Measurements from ENCODE around the gene SEL1L. TPM values are rescaled to one million over a fixed set of nuclear protein-coding genes. Genes with fewer than 3 reads are reported as not detected.

The SEL1L gene
- total RNA-seq, 1 donor from 2014 or later, result 28.0 TPM

DNA sequence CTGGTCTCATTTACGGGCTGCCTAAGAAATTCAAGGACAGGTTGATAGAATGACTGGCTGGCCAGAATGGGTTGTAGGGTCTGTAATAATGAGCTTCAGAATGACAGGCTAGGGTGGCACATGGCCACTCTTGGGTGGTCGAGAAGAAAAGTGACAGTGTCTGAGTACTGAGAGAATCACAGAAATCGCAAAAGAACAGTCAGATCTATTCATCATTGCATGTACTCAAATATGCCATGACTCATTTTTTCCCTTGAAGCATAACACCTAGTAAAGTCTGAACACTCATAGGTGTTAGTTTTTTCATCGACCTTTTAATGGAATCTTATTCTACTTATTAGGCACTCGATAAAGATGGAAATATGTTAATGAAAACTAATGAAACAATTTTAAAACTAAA is 37.8 kb upstream of the SEL1L start:
- H3K36me3 Mint-ChIP-seq, result no peaks in the 10 kb centered on the region
- H3K9me3 ChIP-seq (ENCODE audit: low read depth), result no peaks in the 10 kb centered on the region
- no peaks in the 10 kb centered on the region for H4K20me1 ChIP-seq (ENCODE audit: low read depth)
- no peak overlapping the region for H3K4me3 Mint-ChIP-seq
- no peaks in the 10 kb centered on the region for H3K9me3 Mint-ChIP-seq
- no peak overlapping the region for H2AFZ ChIP-seq (replicated peaks)
- no peak overlapping the region for H3K27ac Mint-ChIP-seq
- DNase-seq (ENCODE audit: low spot score), result no peak
- TF ChIP-seq EZH2phosphoT487 (IDR thresholded peaks at IDR 0.05) (no peak), EZH2 (IDR thresholded peaks at IDR 0.05) (no peak)
- TF ChIP-seq, protein P1, sequence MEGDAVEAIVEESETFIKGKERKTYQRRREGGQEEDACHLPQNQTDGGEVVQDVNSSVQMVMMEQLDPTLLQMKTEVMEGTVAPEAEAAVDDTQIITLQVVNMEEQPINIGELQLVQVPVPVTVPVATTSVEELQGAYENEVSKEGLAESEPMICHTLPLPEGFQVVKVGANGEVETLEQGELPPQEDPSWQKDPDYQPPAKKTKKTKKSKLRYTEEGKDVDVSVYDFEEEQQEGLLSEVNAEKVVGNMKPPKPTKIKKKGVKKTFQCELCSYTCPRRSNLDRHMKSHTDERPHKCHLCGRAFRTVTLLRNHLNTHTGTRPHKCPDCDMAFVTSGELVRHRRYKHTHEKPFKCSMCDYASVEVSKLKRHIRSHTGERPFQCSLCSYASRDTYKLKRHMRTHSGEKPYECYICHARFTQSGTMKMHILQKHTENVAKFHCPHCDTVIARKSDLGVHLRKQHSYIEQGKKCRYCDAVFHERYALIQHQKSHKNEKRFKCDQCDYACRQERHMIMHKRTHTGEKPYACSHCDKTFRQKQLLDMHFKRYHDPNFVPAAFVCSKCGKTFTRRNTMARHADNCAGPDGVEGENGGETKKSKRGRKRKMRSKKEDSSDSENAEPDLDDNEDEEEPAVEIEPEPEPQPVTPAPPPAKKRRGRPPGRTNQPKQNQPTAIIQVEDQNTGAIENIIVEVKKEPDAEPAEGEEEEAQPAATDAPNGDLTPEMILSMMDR (IDR thresholded peaks at IDR 0.05), result no peak
- H3K4me2 ChIP-seq, result no peak overlapping the region
- H3K4me3 ChIP-seq, result no peak overlapping the region
- no peaks in the 10 kb centered on the region for H3K79me2 ChIP-seq (ENCODE audit: low read depth)
- peaks cover 2% of the 10 kb centered on the region for H3K4me1 Mint-ChIP-seq
- peaks cover 2% of the 10 kb centered on the region for H3K4me1 ChIP-seq
- H3K27me3 ChIP-seq, result no peaks in the 10 kb centered on the region
- no peaks in the 10 kb centered on the region for H3K27me3 Mint-ChIP-seq (ENCODE audit: insufficient read depth, low read depth)
- H3K9ac ChIP-seq, result no peak overlapping the region
- no peaks in the 10 kb centered on the region for H3K36me3 ChIP-seq
- H3F3A ChIP-seq (ENCODE audit: low read depth), result no peaks in the 10 kb centered on the region
- no peak overlapping the region for H3K27ac ChIP-seq

DNA sequence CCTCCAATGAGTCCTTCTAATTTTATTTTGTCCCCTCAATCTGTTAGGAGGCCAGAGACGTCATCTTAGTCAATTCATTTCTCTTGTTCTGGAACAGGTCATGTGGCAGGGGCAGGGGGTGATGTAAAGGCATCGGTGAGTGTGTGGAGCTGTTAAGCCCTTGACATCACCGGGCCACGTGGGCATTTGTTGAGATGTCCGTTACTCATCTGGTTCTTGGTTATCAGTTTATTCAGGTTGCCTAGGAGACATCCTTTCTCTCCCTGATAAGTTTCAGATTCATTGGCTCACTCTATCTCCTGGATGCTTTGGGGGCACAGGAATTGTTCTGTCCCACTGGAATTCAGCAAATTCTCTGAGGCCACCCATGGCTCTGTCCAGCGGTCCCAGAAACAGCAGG is 33.6 kb upstream of the SEL1L start:
- H3K9me3 Mint-ChIP-seq, result no peaks in the 10 kb centered on the region
- H3K4me1 ChIP-seq, result peaks cover 11% of the 10 kb centered on the region
- no peaks in the 10 kb centered on the region for H3K36me3 ChIP-seq
- H2AFZ ChIP-seq (replicated peaks), result no peak overlapping the region
- no peaks in the 10 kb centered on the region for H3K9me3 ChIP-seq (ENCODE audit: low read depth)
- H3K9ac ChIP-seq, result no peak overlapping the region
- H3F3A ChIP-seq (ENCODE audit: low read depth), result no peaks in the 10 kb centered on the region
- no peaks in the 10 kb centered on the region for H3K27me3 Mint-ChIP-seq (ENCODE audit: insufficient read depth, low read depth)
- H3K27ac ChIP-seq, result no peak overlapping the region
- no peak overlapping the region for H3K4me2 ChIP-seq
- H4K20me1 ChIP-seq (ENCODE audit: low read depth), result no peaks in the 10 kb centered on the region
- H3K4me1 Mint-ChIP-seq, result peaks cover 6% of the 10 kb centered on the region
- no peaks in the 10 kb centered on the region for H3K79me2 ChIP-seq (ENCODE audit: low read depth)
- H3K4me3 ChIP-seq, result no peak overlapping the region
- no peak for DNase-seq (ENCODE audit: low spot score)
- no peaks in the 10 kb centered on the region for H3K27me3 ChIP-seq
- TF ChIP-seq EZH2 (IDR thresholded peaks at IDR 0.05), result no peak
- no peak for TF ChIP-seq EZH2phosphoT487 (IDR thresholded peaks at IDR 0.05)
- TF ChIP-seq, protein P1 (IDR thresholded peaks at IDR 0.05), result no peak
- H3K36me3 Mint-ChIP-seq, result no peaks in the 10 kb centered on the region
- H3K27ac Mint-ChIP-seq, result peak overlapping the region; percentile 17
- no peak overlapping the region for H3K4me3 Mint-ChIP-seq

DNA sequence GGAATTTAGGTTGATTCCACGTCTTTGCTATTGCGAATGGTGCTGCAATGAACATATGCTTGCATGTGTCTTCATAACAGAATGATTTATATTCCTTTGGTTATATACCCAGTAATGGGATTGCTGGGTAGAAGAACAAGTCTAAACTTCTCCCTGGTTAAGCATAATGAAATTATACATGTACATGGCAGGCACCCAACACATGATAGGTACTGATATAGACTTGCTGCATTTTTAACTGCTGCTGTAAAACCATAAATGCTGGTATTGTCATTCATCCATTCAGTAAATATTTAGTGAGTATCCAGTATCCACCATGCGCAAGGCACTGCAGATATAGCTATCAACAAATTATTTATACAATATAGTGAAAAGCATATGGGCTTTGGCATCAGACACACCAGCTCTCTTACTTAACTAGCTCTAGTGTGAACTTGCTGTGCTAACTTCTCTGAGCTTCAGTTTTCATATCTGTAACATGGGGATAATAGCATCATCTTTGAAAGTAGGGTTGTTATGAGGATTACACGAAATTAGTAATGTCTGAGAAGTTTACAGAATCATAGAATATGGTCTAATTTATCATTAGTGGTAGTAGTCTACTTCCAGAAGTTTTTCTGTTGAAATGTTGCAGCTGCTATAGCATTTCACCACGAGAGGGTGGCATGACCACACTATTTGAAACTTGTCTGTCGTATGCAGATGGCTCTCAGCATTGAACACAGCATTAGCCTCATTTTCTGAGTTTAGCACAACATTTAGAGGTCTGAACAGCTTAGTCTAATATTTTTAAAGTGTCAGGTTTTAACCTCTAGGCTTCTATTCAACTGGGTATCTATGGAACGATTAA is 32.0 kb upstream of the SEL1L start:
- H3K27ac Mint-ChIP-seq, result no peak overlapping the region
- no peak overlapping the region for H2AFZ ChIP-seq (replicated peaks)
- H3K36me3 Mint-ChIP-seq, result no peaks in the 10 kb centered on the region
- H3K4me2 ChIP-seq, result no peak overlapping the region
- no peaks in the 10 kb centered on the region for H3F3A ChIP-seq (ENCODE audit: low read depth)
- H3K9ac ChIP-seq, result no peak overlapping the region
- no peak overlapping the region for H3K4me3 ChIP-seq
- no peaks in the 10 kb centered on the region for H3K9me3 ChIP-seq (ENCODE audit: low read depth)
- H4K20me1 ChIP-seq (ENCODE audit: low read depth), result no peaks in the 10 kb centered on the region
- DNase-seq (ENCODE audit: low spot score), result peak; percentile 59
- TF ChIP-seq EZH2phosphoT487 (IDR thresholded peaks at IDR 0.05), result no peak
- TF ChIP-seq, protein P1 (IDR thresholded peaks at IDR 0.05), result peak; percentile 77
- H3K4me1 ChIP-seq, result peaks cover 11% of the 10 kb centered on the region
- H3K27ac ChIP-seq, result no peak overlapping the region
- no peaks in the 10 kb centered on the region for H3K27me3 ChIP-seq
- H3K4me1 Mint-ChIP-seq, result peaks cover 10% of the 10 kb centered on the region
- H3K4me3 Mint-ChIP-seq, result no peak overlapping the region
- H3K27me3 Mint-ChIP-seq (ENCODE audit: insufficient read depth, low read depth), result no peaks in the 10 kb centered on the region
- H3K36me3 ChIP-seq, result no peaks in the 10 kb centered on the region
- no peaks in the 10 kb centered on the region for H3K79me2 ChIP-seq (ENCODE audit: low read depth)
- H3K9me3 Mint-ChIP-seq, result no peaks in the 10 kb centered on the region

Measured in neural progenitor cell (in vitro differentiated cells).